GM23338 (cell line): Measurements from ENCODE around the gene KIF1A. TPM values are rescaled to one million over a fixed set of nuclear protein-coding genes. Genes with fewer than 3 reads are reported as not detected.

Experiments
- ATAC-seq: fragments of 200-7000 bp; cut with Tn5 transposase; 3 replicates; pipeline ENCODE4 v1.9.1; 2020
- DNase-seq: peaks from one replicate; pipeline ENCODE4 v3.0.0-alpha.2; 2015; ENCODE audit warnings: low spot score
- H2AFZ ChIP-seq: fragments of 200-600 bp; sonication (generic); 2 replicates; pipeline ENCODE4 v1.8.0; 2016; ENCODE audit warnings: antibody characterized with exemption, mild to moderate bottlenecking, moderate library complexity
- H3F3A ChIP-seq: fragments of 200-600 bp; sonication (generic); replicated peaks from 2 replicates; pipeline ENCODE4 v1.8.0; 2017; ENCODE audit warnings: antibody characterized with exemption, mixed run types, low read depth
- H3K27ac ChIP-seq: fragments of 200-600 bp; sonication (generic); 2 replicates; pipeline ENCODE4 v1.6.1; 2016; ENCODE audit warnings: low read depth
- H3K27me3 ChIP-seq: fragments of 200-600 bp; sonication (generic); 2 replicates; pipeline ENCODE4 v1.8.0; 2016; ENCODE audit warnings: mild to moderate bottlenecking, mixed run types, moderate library complexity; ENCODE audit not compliant: insufficient read depth
- H3K36me3 ChIP-seq: fragments of 200-600 bp; sonication (generic); 2 replicates; pipeline ENCODE4 v1.8.0; 2016; ENCODE audit warnings: mild to moderate bottlenecking; ENCODE audit not compliant: insufficient read depth
- H3K4me1 ChIP-seq: fragments of 200-600 bp; sonication (generic); 2 replicates; pipeline ENCODE4 v1.8.0; 2016; ENCODE audit warnings: mild to moderate bottlenecking, moderate library complexity; ENCODE audit not compliant: insufficient read depth
- H3K4me2 ChIP-seq: fragments of 200-600 bp; sonication (generic); 2 replicates; pipeline ENCODE4 v1.7.1; 2017; ENCODE audit warnings: mixed run types
- H3K4me3 ChIP-seq: fragments of 200-600 bp; sonication (generic); 2 replicates; pipeline ENCODE4 v1.6.1; 2016; ENCODE audit warnings: mixed run types
- H3K79me2 ChIP-seq: fragments of 200-600 bp; sonication (generic); replicated peaks from 2 replicates; pipeline ENCODE4 v1.8.0; 2017; ENCODE audit warnings: mild to moderate bottlenecking; ENCODE audit not compliant: insufficient read depth
- H3K9me2 ChIP-seq: fragments of 200-600 bp; sonication (generic); 2 replicates; pipeline ENCODE4 v1.8.0; 2017; ENCODE audit not compliant: insufficient read depth
- H4K20me1 ChIP-seq: fragments of 200-600 bp; sonication (generic); replicated peaks from 2 replicates; pipeline ENCODE4 v1.8.0; 2017; ENCODE audit warnings: mild to moderate bottlenecking; ENCODE audit not compliant: insufficient read depth
- H3K27ac Mint-ChIP-seq: 2 replicates; pipeline ENCODE4 v1.8.0; 2020; ENCODE audit warnings: inconsistent platforms, mild to moderate bottlenecking, moderate library complexity, mixed read lengths
- H3K27me3 Mint-ChIP-seq: 3 replicates; pipeline ENCODE4 v1.8.0; 2022; ENCODE audit warnings: low read depth, mild to moderate bottlenecking, moderate library complexity, mixed read lengths, inconsistent platforms; ENCODE audit not compliant: insufficient read depth, poor library complexity
- H3K36me3 Mint-ChIP-seq: 3 replicates; pipeline ENCODE4 v1.8.0; 2021; ENCODE audit warnings: low read depth, mild to moderate bottlenecking, inconsistent platforms, moderate library complexity, mixed read lengths
- H3K4me1 Mint-ChIP-seq: 3 replicates; pipeline ENCODE4 v1.8.0; 2020; ENCODE audit warnings: mild to moderate bottlenecking, inconsistent platforms, mixed read lengths
- H3K4me3 Mint-ChIP-seq: 3 replicates; pipeline ENCODE4 v1.8.0; 2021; ENCODE audit warnings: moderate library complexity, mild to moderate bottlenecking, inconsistent platforms, mixed read lengths
- H3K9me3 Mint-ChIP-seq: 3 replicates; pipeline ENCODE4 v1.8.0; 2020; ENCODE audit warnings: moderate library complexity, mild to moderate bottlenecking, inconsistent platforms, mixed read lengths
- CREB1 ChIP-seq: fragments of 250-450 bp; sonication (Bioruptor Pico); IDR thresholded peaks from 2 replicates; pipeline ENCODE4 v1.5.0; 2020; ENCODE audit warnings: low read depth, mild to moderate bottlenecking, moderate library complexity
- EZH2 ChIP-seq: fragments of 200-600 bp; sonication (generic); IDR thresholded peaks from one replicate; pipeline ENCODE4 v1.8.0; 2017; ENCODE audit warnings: antibody characterized with exemption, mild to moderate bottlenecking, low read depth; ENCODE audit not compliant: unreplicated experiment
- EZH2phosphoT487 ChIP-seq: fragments of 200-600 bp; sonication (generic); IDR thresholded peaks from one replicate; pipeline ENCODE4 v1.8.1; 2018; ENCODE audit warnings: antibody characterized with exemption; ENCODE audit not compliant: unreplicated experiment
- JUNB ChIP-seq: IDR thresholded peaks from one replicate; pipeline ENCODE4 v1.6.1; 2016; ENCODE audit warnings: antibody characterized with exemption; ENCODE audit not compliant: unreplicated experiment
- NANOG ChIP-seq: IDR thresholded peaks from 2 replicates; pipeline ENCODE4 v1.6.1; 2016; ENCODE audit warnings: antibody characterized with exemption, borderline replicate concordance
- POLR2AphosphoS5 ChIP-seq: IDR thresholded peaks from 2 replicates; pipeline ENCODE4 v1.6.1; 2016; ENCODE audit warnings: antibody characterized with exemption, low read depth
- STAT1 ChIP-seq: IDR thresholded peaks from one replicate; pipeline ENCODE4 v1.6.1; 2016; ENCODE audit warnings: antibody characterized with exemption; ENCODE audit not compliant: unreplicated experiment
- ZNF114 ChIP-seq: fragments of 250-450 bp; sonication (Bioruptor Pico); IDR thresholded peaks from 2 replicates; pipeline ENCODE4 v1.5.0; 2020; ENCODE audit warnings: mild to moderate bottlenecking, moderate library complexity
- ZNF331 ChIP-seq: fragments of 250-450 bp; sonication (Bioruptor Pico); IDR thresholded peaks from 2 replicates; pipeline ENCODE4 v1.5.0; 2020; ENCODE audit warnings: low read depth, mild to moderate bottlenecking, moderate library complexity
- polyA plus RNA-seq: library from polyadenylated mRNA; unstranded; fragments of >200 nt; fragmentation: Nextera tagmentation; extraction: Ambion mirVana; gene quantifications from 2 replicates; pipeline ENCODE4 v1.2.1, GENCODE V29; 2016
- total RNA-seq: library from RNA; depleted of rRNA; stranded (reverse); fragments of >200 nt; shearing (Covaris generic); gene quantifications from 2 replicates; pipeline ENCODE4 v1.2.3, GENCODE V29; 2014
- TF ChIP-seq, protein P1 (sequence below): IDR thresholded peaks from 2 replicates; pipeline ENCODE4 v1.6.1; 2016; ENCODE audit warnings: antibody characterized with exemption
- TF ChIP-seq, protein P2 (sequence below): IDR thresholded peaks from one replicate; pipeline ENCODE4 v1.6.1; 2018; ENCODE audit warnings: antibody characterized with exemption; ENCODE audit not compliant: unreplicated experiment
- TF ChIP-seq, protein P3 (sequence below): fragments of 250-450 bp; sonication (Bioruptor Pico); IDR thresholded peaks from 2 replicates; pipeline ENCODE4 v1.5.0; 2020; ENCODE audit warnings: mild to moderate bottlenecking, moderate library complexity

KIF1A gene
- total and polyA plus RNA-seq, 2 experiments from 2014 or later = 169 to 214 TPM

DNA sequence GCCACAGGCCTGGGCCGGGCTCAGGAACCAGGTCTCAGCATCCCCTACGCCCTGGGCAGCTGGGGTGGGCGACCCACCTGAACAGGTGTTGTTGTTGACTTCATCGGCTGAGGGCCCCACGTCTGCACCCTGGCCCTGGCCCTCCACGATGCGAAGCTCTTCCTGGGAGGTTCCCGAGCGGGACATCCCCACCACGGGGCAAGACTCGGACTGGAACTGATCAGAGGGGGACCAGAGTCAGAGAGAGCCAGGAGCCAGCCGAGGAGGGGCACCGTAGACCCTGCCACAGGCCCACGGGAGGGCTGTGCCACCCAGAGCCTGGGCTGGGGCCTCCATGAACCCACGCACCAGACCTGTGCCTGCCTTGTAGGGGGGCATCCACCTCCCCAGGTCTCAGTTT is 74.1 kb downstream of the KIF1A start:
- Histone ChIP-seq H4K20me1 (no peaks in the 10 kb centered on the region), H3K79me2 (no peaks in the 10 kb centered on the region), H3K27ac (no peak overlapping the region), H2AFZ (no peak overlapping the region), H3K4me1 (no peaks in the 10 kb centered on the region), H3K36me3 (peaks cover 12% of the 10 kb centered on the region; the same call in 1 of the 2 replicates), H3K27me3 (no peaks in the 10 kb centered on the region), H3K4me3 (no peak overlapping the region), H3F3A (no peaks in the 10 kb centered on the region), H3K4me2 (no peak overlapping the region), H3K9me2 (no peaks in the 10 kb centered on the region)
- Mint-ChIP-seq H3K4me1 (no peaks in the 10 kb centered on the region), H3K9me3 (no peaks in the 10 kb centered on the region; the same call in 2 of the 3 replicates), H3K27me3 (peaks cover 38% of the 10 kb centered on the region), H3K27ac (no peak overlapping the region), H3K4me3 (no peak overlapping the region), H3K36me3 (peaks cover 87% of the 10 kb centered on the region)
- no peak for DNase-seq
- TF ChIP-seq POLR2AphosphoS5 = no peak
- no peak for TF ChIP-seq NANOG
- TF ChIP-seq EZH2phosphoT487 = no peak
- no peak for TF ChIP-seq CREB1 (CRISPR knock-in tag)
- TF ChIP-seq EZH2 = no peak
- no peak for TF ChIP-seq ZNF331
- TF ChIP-seq, protein P1, sequence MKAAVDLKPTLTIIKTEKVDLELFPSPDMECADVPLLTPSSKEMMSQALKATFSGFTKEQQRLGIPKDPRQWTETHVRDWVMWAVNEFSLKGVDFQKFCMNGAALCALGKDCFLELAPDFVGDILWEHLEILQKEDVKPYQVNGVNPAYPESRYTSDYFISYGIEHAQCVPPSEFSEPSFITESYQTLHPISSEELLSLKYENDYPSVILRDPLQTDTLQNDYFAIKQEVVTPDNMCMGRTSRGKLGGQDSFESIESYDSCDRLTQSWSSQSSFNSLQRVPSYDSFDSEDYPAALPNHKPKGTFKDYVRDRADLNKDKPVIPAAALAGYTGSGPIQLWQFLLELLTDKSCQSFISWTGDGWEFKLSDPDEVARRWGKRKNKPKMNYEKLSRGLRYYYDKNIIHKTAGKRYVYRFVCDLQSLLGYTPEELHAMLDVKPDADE = no peak
- no peak for TF ChIP-seq JUNB
- no peak for TF ChIP-seq STAT1
- TF ChIP-seq, protein P2, sequence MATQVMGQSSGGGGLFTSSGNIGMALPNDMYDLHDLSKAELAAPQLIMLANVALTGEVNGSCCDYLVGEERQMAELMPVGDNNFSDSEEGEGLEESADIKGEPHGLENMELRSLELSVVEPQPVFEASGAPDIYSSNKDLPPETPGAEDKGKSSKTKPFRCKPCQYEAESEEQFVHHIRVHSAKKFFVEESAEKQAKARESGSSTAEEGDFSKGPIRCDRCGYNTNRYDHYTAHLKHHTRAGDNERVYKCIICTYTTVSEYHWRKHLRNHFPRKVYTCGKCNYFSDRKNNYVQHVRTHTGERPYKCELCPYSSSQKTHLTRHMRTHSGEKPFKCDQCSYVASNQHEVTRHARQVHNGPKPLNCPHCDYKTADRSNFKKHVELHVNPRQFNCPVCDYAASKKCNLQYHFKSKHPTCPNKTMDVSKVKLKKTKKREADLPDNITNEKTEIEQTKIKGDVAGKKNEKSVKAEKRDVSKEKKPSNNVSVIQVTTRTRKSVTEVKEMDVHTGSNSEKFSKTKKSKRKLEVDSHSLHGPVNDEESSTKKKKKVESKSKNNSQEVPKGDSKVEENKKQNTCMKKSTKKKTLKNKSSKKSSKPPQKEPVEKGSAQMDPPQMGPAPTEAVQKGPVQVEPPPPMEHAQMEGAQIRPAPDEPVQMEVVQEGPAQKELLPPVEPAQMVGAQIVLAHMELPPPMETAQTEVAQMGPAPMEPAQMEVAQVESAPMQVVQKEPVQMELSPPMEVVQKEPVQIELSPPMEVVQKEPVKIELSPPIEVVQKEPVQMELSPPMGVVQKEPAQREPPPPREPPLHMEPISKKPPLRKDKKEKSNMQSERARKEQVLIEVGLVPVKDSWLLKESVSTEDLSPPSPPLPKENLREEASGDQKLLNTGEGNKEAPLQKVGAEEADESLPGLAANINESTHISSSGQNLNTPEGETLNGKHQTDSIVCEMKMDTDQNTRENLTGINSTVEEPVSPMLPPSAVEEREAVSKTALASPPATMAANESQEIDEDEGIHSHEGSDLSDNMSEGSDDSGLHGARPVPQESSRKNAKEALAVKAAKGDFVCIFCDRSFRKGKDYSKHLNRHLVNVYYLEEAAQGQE = no peak
- no peak for TF ChIP-seq ZNF114 (CRISPR knock-in tag)
- TF ChIP-seq, protein P3, sequence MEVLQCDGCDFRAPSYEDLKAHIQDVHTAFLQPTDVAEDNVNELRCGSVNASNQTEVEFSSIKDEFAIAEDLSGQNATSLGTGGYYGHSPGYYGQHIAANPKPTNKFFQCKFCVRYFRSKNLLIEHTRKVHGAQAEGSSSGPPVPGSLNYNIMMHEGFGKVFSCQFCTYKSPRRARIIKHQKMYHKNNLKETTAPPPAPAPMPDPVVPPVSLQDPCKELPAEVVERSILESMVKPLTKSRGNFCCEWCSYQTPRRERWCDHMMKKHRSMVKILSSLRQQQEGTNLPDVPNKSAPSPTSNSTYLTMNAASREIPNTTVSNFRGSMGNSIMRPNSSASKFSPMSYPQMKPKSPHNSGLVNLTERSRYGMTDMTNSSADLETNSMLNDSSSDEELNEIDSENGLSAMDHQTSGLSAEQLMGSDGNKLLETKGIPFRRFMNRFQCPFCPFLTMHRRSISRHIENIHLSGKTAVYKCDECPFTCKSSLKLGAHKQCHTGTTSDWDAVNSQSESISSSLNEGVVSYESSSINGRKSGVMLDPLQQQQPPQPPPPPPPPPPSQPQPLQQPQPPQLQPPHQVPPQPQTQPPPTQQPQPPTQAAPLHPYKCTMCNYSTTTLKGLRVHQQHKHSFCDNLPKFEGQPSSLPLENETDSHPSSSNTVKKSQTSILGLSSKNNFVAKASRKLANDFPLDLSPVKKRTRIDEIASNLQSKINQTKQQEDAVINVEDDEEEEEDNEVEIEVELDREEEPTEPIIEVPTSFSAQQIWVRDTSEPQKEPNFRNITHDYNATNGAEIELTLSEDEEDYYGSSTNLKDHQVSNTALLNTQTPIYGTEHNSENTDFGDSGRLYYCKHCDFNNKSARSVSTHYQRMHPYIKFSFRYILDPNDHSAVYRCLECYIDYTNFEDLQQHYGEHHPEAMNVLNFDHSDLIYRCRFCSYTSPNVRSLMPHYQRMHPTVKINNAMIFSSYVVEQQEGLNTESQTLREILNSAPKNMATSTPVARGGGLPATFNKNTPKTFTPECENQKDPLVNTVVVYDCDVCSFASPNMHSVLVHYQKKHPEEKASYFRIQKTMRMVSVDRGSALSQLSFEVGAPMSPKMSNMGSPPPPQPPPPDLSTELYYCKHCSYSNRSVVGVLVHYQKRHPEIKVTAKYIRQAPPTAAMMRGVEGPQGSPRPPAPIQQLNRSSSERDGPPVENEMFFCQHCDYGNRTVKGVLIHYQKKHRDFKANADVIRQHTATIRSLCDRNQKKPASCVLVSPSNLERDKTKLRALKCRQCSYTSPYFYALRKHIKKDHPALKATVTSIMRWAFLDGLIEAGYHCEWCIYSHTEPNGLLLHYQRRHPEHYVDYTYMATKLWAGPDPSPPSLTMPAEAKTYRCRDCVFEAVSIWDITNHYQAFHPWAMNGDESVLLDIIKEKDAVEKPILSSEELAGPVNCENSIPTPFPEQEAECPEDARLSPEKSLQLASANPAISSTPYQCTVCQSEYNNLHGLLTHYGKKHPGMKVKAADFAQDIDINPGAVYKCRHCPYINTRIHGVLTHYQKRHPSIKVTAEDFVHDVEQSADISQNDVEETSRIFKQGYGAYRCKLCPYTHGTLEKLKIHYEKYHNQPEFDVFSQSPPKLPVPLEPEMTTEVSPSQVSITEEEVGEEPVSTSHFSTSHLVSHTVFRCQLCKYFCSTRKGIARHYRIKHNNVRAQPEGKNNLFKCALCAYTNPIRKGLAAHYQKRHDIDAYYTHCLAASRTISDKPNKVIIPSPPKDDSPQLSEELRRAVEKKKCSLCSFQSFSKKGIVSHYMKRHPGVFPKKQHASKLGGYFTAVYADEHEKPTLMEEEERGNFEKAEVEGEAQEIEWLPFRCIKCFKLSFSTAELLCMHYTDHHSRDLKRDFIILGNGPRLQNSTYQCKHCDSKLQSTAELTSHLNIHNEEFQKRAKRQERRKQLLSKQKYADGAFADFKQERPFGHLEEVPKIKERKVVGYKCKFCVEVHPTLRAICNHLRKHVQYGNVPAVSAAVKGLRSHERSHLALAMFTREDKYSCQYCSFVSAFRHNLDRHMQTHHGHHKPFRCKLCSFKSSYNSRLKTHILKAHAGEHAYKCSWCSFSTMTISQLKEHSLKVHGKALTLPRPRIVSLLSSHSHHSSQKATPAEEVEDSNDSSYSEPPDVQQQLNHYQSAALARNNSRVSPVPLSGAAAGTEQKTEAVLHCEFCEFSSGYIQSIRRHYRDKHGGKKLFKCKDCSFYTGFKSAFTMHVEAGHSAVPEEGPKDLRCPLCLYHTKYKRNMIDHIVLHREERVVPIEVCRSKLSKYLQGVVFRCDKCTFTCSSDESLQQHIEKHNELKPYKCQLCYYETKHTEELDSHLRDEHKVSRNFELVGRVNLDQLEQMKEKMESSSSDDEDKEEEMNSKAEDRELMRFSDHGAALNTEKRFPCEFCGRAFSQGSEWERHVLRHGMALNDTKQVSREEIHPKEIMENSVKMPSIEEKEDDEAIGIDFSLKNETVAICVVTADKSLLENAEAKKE (CRISPR knock-in tag) = no peak
- no peak for ATAC-seq
